ENCODE results near the gene CAPRIN1.
"Not testable (repeated sequence)": the region's sequence is repeated elsewhere in the genome, so short reads cannot be mapped to it uniquely, and the experiment has no call there.

GRCh38 chr11:34066766-34067165 lies 15.2 kb downstream of the CAPRIN1 start:
- TF ChIP-seq CTCF (conservative IDR thresholded peaks at IDR 0.05; ENCODE audit: low read depth, low read length); EZH2 (IDR thresholded peaks at IDR 0.05; ENCODE audit: borderline replicate concordance, low read depth, low read length, poor library complexity, severe bottlenecking): not testable (repeated sequence)
